ENCODE measurements around the gene NCAPD3.
"Not testable (repeated sequence)": the region's sequence is repeated elsewhere in the genome, so short reads cannot be mapped to it uniquely, and the experiment has no call there.

Gene NCAPD3

GRCh38 chr11:134131628-134132244 lies 92.0 kb downstream of the NCAPD3 start:
- no peak for DNase-seq

GRCh38 chr11:134126217-134126822 lies 97.4 kb downstream of the NCAPD3 start:
- peak; percentile 46 for DNase-seq

- DNase-seq, result no peak
Measured at GRCh38 chr11:134125507-134125906, 98.3 kb downstream of the NCAPD3 start.

GRCh38 chr11:134124660-134125451 lies 98.9 kb downstream of the NCAPD3 start:
- DNase-seq, result no peak

- DNase-seq, result no peak
Measured at GRCh38 chr11:134120921-134121526, 102.7 kb downstream of the NCAPD3 start.

GRCh38 chr11:134120143-134120850 lies 103.5 kb downstream of the NCAPD3 start:
- no peak for DNase-seq

- DNase-seq, result no peak
Measured at GRCh38 chr11:134119094-134119493, 104.7 kb downstream of the NCAPD3 start.

- DNase-seq, result no peak
Measured at GRCh38 chr11:134118006-134118405, 105.8 kb downstream of the NCAPD3 start.

GRCh38 chr11:134116210-134116609 lies 107.6 kb downstream of the NCAPD3 start:
- no peak for DNase-seq

GRCh38 chr11:134113787-134114186 lies 110.0 kb downstream of the NCAPD3 start:
- DNase-seq, result not testable (repeated sequence)

- DNase-seq, result no peak
Measured at GRCh38 chr11:134110252-134110815, 113.4 kb downstream of the NCAPD3 start.

Measured in T1000 (cell line).